ENCODE results near the gene BIN1.

Gene BIN1

GRCh38 chr2:127103243-127104165, 3.5 kb downstream of the BIN1 start:
- DNase-seq = no peak

GRCh38 chr2:127102521-127103242, 4.3 kb downstream of the BIN1 start:
- DNase-seq = no peak

- no peak for DNase-seq
Measured at GRCh38 chr2:127101756-127102477, 5.0 kb downstream of the BIN1 start.

- no peak for DNase-seq
Measured at GRCh38 chr2:127101048-127101611, 5.8 kb downstream of the BIN1 start.

GRCh38 chr2:127100251-127101047, 6.5 kb downstream of the BIN1 start:
- DNase-seq = no peak

- no peak for DNase-seq
Measured at GRCh38 chr2:127098711-127099110, 8.2 kb downstream of the BIN1 start.

GRCh38 chr2:127097841-127098651, 8.9 kb downstream of the BIN1 start:
- no peak for DNase-seq

- DNase-seq = no peak
Measured at GRCh38 chr2:127097471-127097765, 9.5 kb downstream of the BIN1 start.

- DNase-seq = no peak
Measured at GRCh38 chr2:127096718-127097470, 10.1 kb downstream of the BIN1 start.

- no peak for DNase-seq
Measured at GRCh38 chr2:127096280-127096679, 10.7 kb downstream of the BIN1 start.

GRCh38 chr2:127095784-127096183, 11.2 kb downstream of the BIN1 start:
- no peak for DNase-seq

- DNase-seq = no peak
Measured at GRCh38 chr2:127095367-127095641, 11.7 kb downstream of the BIN1 start.

- no peak for DNase-seq
Measured at GRCh38 chr2:127094509-127095366, 12.2 kb downstream of the BIN1 start.

- no peak for DNase-seq
Measured at GRCh38 chr2:127093648-127094210, 13.2 kb downstream of the BIN1 start.

- DNase-seq = no peak
Measured at GRCh38 chr2:127092901-127093516, 13.9 kb downstream of the BIN1 start.

GRCh38 chr2:127092306-127092705, 14.6 kb downstream of the BIN1 start:
- no peak for DNase-seq

- DNase-seq = no peak
Measured at GRCh38 chr2:127091886-127092285, 15.1 kb downstream of the BIN1 start.

- no peak for DNase-seq
Measured at GRCh38 chr2:127091148-127091547, 15.8 kb downstream of the BIN1 start.

All from stimulated activated naive CD4-positive, alpha-beta T cell treated with Interleukin-2 at 50 U/mL for 16 hours (primary cell).